ENCODE results near the gene TEX13B.

Gene TEX13B

GRCh38 chrX:107935664-107936433, 46.3 kb downstream of the TEX13B start:
- no peak for DNase-seq

DNA sequence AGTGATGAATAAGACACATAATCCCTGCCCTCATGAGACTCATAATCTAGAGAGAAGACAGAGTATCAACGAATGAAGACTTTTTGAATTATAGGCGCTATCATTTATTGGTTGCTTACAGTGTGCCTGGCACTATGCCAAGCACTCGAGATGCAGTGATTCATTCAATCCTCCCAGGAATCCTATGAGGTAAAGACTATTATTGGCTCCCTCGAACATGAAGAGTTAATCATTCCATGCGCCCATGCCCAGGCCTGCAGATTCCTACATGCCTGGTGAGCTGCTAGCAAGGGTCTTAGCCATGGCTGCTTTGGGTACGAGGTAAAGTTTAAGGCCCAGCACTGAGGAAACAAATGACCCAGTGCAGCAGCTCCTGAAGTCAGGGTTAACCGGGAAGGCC, 47.0 kb downstream of the TEX13B start:
- no peak for DNase-seq

DNA sequence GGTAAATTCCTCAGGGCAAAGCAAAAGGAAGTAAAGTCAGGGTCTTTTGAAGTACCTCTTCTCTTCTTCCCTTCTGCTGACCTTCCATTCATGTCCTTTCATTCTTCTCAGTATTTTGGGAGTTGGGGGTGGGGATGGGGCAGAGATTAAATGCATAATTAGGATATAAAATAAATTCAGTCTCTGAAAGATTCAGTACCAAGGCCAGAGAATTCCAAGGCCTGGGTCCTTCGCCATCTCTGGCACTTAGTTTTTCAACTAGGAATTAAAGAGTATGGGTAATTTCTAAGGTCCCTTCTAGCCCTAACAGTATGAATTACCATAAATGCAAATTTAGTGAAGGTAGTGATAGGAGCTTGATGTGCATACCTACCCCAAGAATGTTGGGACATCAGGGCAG, 47.9 kb downstream of the TEX13B start:
- DNase-seq: no peak
